GM23248 (cell line): Measurements from ENCODE around the gene INPP5D. TPM values are rescaled to one million over a fixed set of nuclear protein-coding genes. Genes with fewer than 3 reads are reported as not detected.

Source experiments
- DNase-seq: peaks from one replicate; pipeline ENCODE4 v3.0.0-alpha.2; 2015
- H2AFZ ChIP-seq: fragments of 200-600 bp; sonication (generic); 2 replicates; pipeline ENCODE4 v1.6.1; 2016; ENCODE audit warnings: antibody characterized with exemption
- H3F3A ChIP-seq: fragments of 200-600 bp; sonication (generic); 2 replicates; pipeline ENCODE4 v1.6.1; 2016; ENCODE audit warnings: mild to moderate bottlenecking, antibody characterized with exemption, mixed run types; ENCODE audit not compliant: insufficient read depth
- H3K27ac ChIP-seq: fragments of 200-600 bp; sonication (generic); 2 replicates; pipeline ENCODE4 v1.5.1; 2016; ENCODE audit warnings: mild to moderate bottlenecking
- H3K27me3 ChIP-seq: fragments of 200-600 bp; sonication (generic); replicated peaks from 2 replicates; pipeline ENCODE4 v1.6.1; 2016; ENCODE audit warnings: mild to moderate bottlenecking; ENCODE audit not compliant: insufficient read depth
- H3K36me3 ChIP-seq: fragments of 200-600 bp; sonication (generic); 2 replicates; pipeline ENCODE4 v1.6.1; 2016; ENCODE audit warnings: low read depth, mild to moderate bottlenecking
- H3K4me1 ChIP-seq: fragments of 200-600 bp; sonication (generic); 2 replicates; pipeline ENCODE4 v1.6.1; 2016; ENCODE audit warnings: mild to moderate bottlenecking; ENCODE audit not compliant: insufficient read depth
- H3K4me2 ChIP-seq: fragments of 200-600 bp; sonication (generic); one replicate; pipeline ENCODE4 v1.6.1; 2016; ENCODE audit warnings: mild to moderate bottlenecking; ENCODE audit not compliant: unreplicated experiment
- H3K4me3 ChIP-seq: fragments of 200-600 bp; sonication (generic); 2 replicates; pipeline ENCODE4 v1.5.1; 2016; ENCODE audit warnings: mild to moderate bottlenecking
- H3K79me2 ChIP-seq: fragments of 200-600 bp; sonication (generic); 2 replicates; pipeline ENCODE4 v1.6.1; 2016; ENCODE audit warnings: mild to moderate bottlenecking; ENCODE audit not compliant: insufficient read depth
- H3K9ac ChIP-seq: fragments of 200-600 bp; sonication (generic); 2 replicates; pipeline ENCODE4 v1.6.1; 2016; ENCODE audit warnings: mild to moderate bottlenecking
- H3K9me2 ChIP-seq: fragments of 200-600 bp; sonication (generic); 2 replicates; pipeline ENCODE4 v1.6.1; 2016; ENCODE audit warnings: mixed run types, mild to moderate bottlenecking, moderate library complexity; ENCODE audit not compliant: insufficient read depth
- H3K9me3 ChIP-seq: fragments of 200-600 bp; sonication (generic); one replicate; pipeline ENCODE4 v1.6.1; 2017; ENCODE audit warnings: low read depth
- H4K20me1 ChIP-seq: fragments of 200-600 bp; sonication (generic); 2 replicates; pipeline ENCODE4 v1.6.0; 2016; ENCODE audit not compliant: insufficient read depth
- EZH2 ChIP-seq: fragments of 200-600 bp; sonication (generic); IDR thresholded peaks from 2 replicates; pipeline ENCODE4 v1.6.1; 2018; ENCODE audit warnings: antibody characterized with exemption, mild to moderate bottlenecking; ENCODE audit not compliant: insufficient read depth, poor library complexity, severe bottlenecking
- EZH2phosphoT487 ChIP-seq: fragments of 200-600 bp; sonication (generic); IDR thresholded peaks from 2 replicates; pipeline ENCODE4 v1.6.1; 2018; ENCODE audit warnings: antibody characterized with exemption, moderate library complexity, mild to moderate bottlenecking, low read depth; ENCODE audit not compliant: insufficient read depth
- WGBS, 2 experiments: methylation state at CpG; one replicate each; pipeline ENCODE4 v1.1.6; 2015 to 2017; ENCODE audit warnings: low lambda C conversion rate in 2 of 2, low coverage in 1 of 2; ENCODE audit errors: missing lambda C conversion rate in 2 of 2; 5-methylcytosine and 5-hydroxymethylcytosine counted together
- in situ Hi-C: fragments of 300-500 bp; cut with MboI; formaldehyde crosslinking; loops from 2 replicates; pipeline ENCODE4 v1.15.0; 2020
- polyA plus RNA-seq: library from polyadenylated mRNA; unstranded; fragments of >200 nt; fragmentation: Nextera tagmentation; extraction: Ambion mirVana; gene quantifications from 2 replicates; pipeline ENCODE4 v1.2.1, GENCODE V29; 2016
- total RNA-seq: library from RNA; depleted of rRNA; stranded (reverse); fragments of >200 nt; shearing (Covaris generic); gene quantifications from 2 replicates; pipeline ENCODE4 v1.2.3, GENCODE V29; 2014

The INPP5D gene
- total and polyA plus RNA-seq, 2 experiments from 2014 or later = 0.23 TPM; not detected in 1

- H3F3A ChIP-seq = no peaks in the 10 kb centered on the region
- no peaks in the 10 kb centered on the region for H3K79me2 ChIP-seq
- 0 out of 2 replicates have a peak, but pooled peaks cover 3% of the 10 kb centered on the region for H3K4me1 ChIP-seq
- peak; percentile 91 for DNase-seq
- H3K36me3 ChIP-seq = no peaks in the 10 kb centered on the region
- H3K27me3 ChIP-seq = peaks cover 35% of the 10 kb centered on the region
- in situ Hi-C loops = no loop called here
- peak overlapping the region; percentile 39 for H3K4me2 ChIP-seq
- H3K9me3 ChIP-seq = no peaks in the 10 kb centered on the region
- H3K27ac ChIP-seq = no peak overlapping the region
- no peak overlapping the region for H3K9ac ChIP-seq
- no peaks in the 10 kb centered on the region for H4K20me1 ChIP-seq
- 37% methylated on average over 18 of the region's 18 CpGs for WGBS, 2 experiments
- H3K9me2 ChIP-seq = no peaks in the 10 kb centered on the region
- H3K4me3 ChIP-seq = no peak overlapping the region; the same call in 1 of the 2 replicates
- peak overlapping the region; percentile 13; the same call in 1 of the 2 replicates for H2AFZ ChIP-seq
- TF ChIP-seq EZH2 (no peak), EZH2phosphoT487 (0 out of 2 replicates have a peak, but pooled peaks have one; percentile 54)
Observed at GRCh38 chr2:233210843-233211547, 150.9 kb downstream of the INPP5D start.

- 0 out of 2 replicates have a peak, but pooled peaks cover 3% of the 10 kb centered on the region for H3K4me1 ChIP-seq
- H3K4me2 ChIP-seq = peak overlapping the region; percentile 39
- H3K27ac ChIP-seq = no peak overlapping the region
- no peaks in the 10 kb centered on the region for H3F3A ChIP-seq
- in situ Hi-C loops = no loop called here
- 22 to 23% methylated on average over 3 of the region's 3 CpGs for WGBS, 2 experiments
- H3K79me2 ChIP-seq = no peaks in the 10 kb centered on the region
- H3K9ac ChIP-seq = no peak overlapping the region
- no peak overlapping the region; the same call in 1 of the 2 replicates for H3K4me3 ChIP-seq
- H3K9me3 ChIP-seq = no peaks in the 10 kb centered on the region
- H4K20me1 ChIP-seq = no peaks in the 10 kb centered on the region
- H3K9me2 ChIP-seq = no peaks in the 10 kb centered on the region
- no peak for TF ChIP-seq EZH2phosphoT487
- no peak for TF ChIP-seq EZH2
- no peaks in the 10 kb centered on the region for H3K36me3 ChIP-seq
- peak overlapping the region; percentile 13; the same call in 1 of the 2 replicates for H2AFZ ChIP-seq
- DNase-seq = no peak
- peaks cover 35% of the 10 kb centered on the region for H3K27me3 ChIP-seq
Observed at GRCh38 chr2:233211548-233211895, 151.4 kb downstream of the INPP5D start.

DNA sequence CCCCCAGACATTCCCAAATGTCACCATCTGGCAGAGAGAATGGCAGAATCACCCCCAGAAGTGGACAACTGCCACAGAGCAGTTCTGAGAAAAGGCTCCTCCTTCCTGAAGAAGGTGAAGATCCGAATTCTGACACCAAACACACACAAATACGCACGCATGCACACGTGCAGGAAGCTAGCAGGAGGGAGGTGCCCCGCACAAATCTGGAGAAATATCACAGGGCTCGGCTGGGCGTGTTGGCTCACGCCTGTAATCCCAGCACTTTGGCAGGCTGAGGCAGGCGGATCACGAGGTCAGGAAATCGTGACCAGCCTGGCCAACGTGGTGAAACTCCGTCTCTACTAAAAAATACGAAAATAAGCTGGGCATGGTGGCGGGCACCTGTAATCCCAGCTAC lies 152.9 kb downstream of the INPP5D start:
- in situ Hi-C loops = no loop called here
- no peak overlapping the region for H2AFZ ChIP-seq
- no peaks in the 10 kb centered on the region for H3F3A ChIP-seq
- no peaks in the 10 kb centered on the region for H4K20me1 ChIP-seq
- H3K27me3 ChIP-seq = peaks cover 28% of the 10 kb centered on the region; the same call in 1 of the 2 replicates
- H3K9ac ChIP-seq = no peak overlapping the region
- no peak overlapping the region for H3K4me3 ChIP-seq
- H3K27ac ChIP-seq = no peak overlapping the region
- H3K36me3 ChIP-seq = no peaks in the 10 kb centered on the region
- DNase-seq = no peak
- H3K4me2 ChIP-seq = no peak overlapping the region
- no peaks in the 10 kb centered on the region for H3K9me3 ChIP-seq
- H3K9me2 ChIP-seq = no peaks in the 10 kb centered on the region
- TF ChIP-seq EZH2phosphoT487 = no peak
- TF ChIP-seq EZH2 = no peak
- no peaks in the 10 kb centered on the region for H3K79me2 ChIP-seq
- H3K4me1 ChIP-seq = 0 out of 2 replicates have a peak, but pooled peaks cover 3% of the 10 kb centered on the region
- 61 to 66% methylated on average over 15 of the region's 15 CpGs for WGBS, 2 experiments

DNA sequence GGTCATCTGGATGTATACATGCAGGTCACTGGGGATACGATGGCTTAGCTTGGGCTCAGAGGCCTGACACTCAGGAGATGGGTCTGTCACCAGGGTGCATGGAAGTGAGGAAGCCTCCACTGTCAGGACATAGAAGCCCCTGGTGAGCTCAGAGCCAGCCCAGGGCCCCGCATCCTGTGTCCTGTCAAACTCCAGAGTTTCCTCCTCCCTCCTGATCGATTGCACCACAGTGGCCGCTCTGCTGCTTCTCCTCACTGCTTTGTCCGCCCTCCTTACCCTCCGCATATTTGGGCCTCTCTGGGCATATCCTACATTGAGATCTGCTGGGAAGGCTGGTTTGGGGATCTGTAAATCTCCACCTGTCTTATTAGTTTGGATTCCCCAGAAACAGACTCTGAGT lies 153.8 kb downstream of the INPP5D start:
- Histone ChIP-seq H2AFZ (no peak overlapping the region), H3K27me3 (peaks cover 19% of the 10 kb centered on the region; the same call in 1 of the 2 replicates), H3K36me3 (no peaks in the 10 kb centered on the region), H3K4me1 (0 out of 2 replicates have a peak, but pooled peaks cover 3% of the 10 kb centered on the region), H3K79me2 (no peaks in the 10 kb centered on the region), H3K4me3 (no peak overlapping the region), H3F3A (no peaks in the 10 kb centered on the region), H3K4me2 (no peak overlapping the region), H4K20me1 (no peaks in the 10 kb centered on the region), H3K9ac (no peak overlapping the region), H3K27ac (no peak overlapping the region), H3K9me2 (no peaks in the 10 kb centered on the region), H3K9me3 (no peaks in the 10 kb centered on the region)
- in situ Hi-C loops = no loop called here
- WGBS, 2 experiments = 89 to 92% methylated on average over 6 of the region's 6 CpGs
- no peak for DNase-seq
- no peak for TF ChIP-seq EZH2
- TF ChIP-seq EZH2phosphoT487 = no peak
